Measurements from ENCODE around the gene CEBPA.
A peak's percentile ranks its signal among the peaks of the same experiment; 100 is the strongest.

The CEBPA gene

DNA sequence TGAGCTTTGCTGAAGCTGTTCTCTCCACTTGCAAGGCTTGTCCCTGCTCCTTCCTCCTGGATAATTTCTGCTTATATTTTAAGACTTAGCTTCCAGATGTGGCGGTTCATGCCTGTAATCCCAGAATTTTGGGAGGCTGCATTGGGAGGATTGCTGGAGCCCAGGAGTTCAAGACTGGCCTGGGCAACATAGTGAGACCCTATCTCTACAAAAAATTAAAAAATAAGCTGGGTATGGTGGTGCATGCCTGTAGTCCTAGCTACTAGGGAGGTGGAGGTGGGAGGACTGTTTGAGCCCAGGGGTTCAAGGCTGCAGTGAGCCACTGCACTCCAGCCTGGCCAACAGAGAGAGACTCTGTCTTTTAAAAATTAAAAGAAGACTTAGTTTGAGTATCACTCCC, 31.6 kb downstream of the CEBPA start:
- no peak for DNase-seq

DNA sequence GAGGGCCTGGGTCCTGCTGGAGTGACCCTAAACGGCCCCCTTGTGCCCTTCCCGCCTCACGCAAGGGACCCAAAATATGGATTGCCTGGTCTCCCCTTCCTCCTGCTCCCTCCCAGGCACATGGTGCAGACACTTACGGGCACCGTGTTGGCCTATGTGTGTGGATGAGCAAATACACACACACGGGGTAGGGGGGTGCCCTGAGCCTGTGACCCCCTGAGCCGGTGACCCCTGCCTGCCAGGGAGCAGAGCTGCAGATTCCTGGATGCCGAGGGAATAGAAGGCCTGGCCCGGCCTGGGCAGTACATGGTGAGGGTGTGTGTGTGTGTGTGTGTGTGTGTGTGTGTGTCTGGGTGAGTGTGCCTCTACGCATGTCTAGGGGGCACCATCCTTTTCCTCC, 33.3 kb downstream of the CEBPA start:
- DNase-seq, result no peak

DNA sequence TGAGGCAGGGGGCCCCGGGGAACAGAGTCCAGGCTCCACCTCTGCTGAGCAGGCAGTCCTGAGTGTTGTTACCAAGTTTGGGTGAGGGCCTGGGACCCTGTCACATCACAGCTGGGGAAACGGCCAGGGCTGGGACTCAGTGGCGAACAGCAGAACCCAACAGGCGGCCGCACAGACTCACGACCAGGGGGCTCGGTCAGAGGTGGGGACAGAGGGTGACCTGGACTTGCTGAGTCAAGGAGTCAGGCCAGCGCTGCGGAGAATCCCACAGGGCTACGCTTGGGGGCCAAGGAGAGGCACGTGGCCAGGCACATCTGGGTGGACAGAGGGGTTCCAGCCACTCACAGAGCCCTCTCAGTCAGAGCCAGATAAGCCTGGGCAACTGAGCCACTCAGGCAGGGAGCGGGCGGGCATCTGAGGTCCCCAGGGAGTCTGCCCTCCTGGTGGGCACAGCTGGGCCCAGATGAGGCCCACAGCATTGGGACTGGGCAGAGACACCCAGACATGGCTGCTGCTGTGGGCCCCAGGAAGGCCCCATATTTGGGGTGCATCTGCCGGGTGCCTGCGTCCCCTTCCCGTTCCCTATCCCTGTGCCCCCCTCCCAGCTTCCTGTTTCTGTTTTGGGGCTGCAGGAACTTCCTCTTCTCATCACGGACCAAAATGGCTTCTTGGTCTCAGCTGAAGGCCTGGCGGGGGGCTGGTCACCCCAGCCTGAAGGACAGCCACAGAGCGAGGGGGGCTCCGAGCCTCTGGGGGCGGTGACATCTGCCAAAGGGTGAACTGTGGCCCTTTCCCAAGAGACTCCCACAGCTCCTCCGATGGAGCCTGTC, 34.0 kb downstream of the CEBPA start:
- peak; percentile 58 to 70 (median 59) for DNase-seq

DNA sequence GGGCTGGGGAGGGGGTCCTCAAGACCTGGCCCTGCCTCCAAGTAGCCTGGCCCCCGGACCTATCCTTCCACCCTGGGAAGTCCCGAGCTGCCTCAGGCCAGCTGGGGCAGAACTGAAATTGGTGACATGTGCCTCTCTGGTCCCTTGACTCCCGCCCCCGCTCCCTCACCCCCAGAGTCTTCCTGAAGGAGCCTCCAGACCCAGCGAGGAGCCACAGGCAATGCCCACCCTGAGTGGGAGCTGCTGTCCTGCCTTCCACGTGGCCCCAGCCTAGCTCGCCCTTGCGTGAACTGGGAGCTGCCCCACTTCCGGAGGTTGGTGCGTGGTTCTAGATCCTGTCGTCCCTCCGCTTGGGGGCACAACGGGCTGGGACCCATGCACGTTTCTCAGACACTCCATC, 34.6 kb downstream of the CEBPA start:
- DNase-seq, result peak; percentile 74 to 88 (median 75)

DNA sequence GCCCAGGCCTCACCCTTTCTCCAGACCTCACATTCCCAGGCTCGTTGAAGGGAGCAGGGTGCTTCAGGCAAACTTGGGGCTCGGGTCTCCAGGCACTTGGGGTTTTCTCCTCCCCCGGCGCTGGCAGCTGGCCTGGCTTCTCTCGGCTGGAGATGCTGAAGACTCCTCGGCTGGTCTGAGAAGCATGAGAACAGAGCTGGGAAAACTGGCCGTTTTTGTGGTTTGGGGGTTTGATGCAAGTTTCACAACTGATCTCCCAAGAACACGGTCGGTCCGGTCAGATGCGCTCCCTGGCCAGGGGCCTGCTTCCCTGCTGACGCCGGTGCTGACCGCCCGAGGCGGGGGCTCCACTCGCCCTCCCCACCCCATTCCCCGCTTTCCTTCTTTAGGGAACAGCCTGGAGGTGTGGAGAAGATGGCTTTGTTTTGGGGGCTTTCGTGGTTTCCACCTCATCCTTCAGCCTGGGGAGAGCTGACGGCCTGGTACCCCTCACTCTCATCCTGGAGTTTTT, 35.3 kb downstream of the CEBPA start:
- DNase-seq, result no peak

DNA sequence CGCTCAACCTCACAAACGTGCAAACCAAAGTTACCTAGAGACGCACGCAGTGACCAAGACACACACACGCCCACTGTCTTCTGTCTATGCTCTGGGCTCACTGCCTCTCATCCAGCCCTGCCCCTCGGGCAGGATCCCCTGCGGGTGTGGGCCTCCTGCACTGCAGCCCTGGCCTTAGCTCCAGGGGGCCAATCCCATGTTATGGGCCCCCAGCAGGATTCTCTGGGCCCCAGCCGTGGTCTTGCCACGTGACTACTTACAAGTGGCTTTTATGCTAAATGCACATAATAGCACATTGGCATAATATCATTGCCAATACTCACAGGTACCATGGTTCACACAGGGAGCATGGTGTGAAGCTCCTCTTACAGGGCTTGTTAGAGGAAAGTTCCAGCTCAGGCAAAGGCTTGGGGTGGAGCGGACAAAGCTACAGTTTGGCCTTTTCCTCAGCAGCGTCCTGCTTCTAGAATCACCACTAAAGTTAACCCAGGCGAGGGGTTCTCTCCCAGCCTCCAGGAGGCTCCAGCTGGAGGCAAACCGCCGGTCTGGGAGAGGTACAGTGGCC, 37.4 kb downstream of the CEBPA start:
- DNase-seq, result no peak

DNA sequence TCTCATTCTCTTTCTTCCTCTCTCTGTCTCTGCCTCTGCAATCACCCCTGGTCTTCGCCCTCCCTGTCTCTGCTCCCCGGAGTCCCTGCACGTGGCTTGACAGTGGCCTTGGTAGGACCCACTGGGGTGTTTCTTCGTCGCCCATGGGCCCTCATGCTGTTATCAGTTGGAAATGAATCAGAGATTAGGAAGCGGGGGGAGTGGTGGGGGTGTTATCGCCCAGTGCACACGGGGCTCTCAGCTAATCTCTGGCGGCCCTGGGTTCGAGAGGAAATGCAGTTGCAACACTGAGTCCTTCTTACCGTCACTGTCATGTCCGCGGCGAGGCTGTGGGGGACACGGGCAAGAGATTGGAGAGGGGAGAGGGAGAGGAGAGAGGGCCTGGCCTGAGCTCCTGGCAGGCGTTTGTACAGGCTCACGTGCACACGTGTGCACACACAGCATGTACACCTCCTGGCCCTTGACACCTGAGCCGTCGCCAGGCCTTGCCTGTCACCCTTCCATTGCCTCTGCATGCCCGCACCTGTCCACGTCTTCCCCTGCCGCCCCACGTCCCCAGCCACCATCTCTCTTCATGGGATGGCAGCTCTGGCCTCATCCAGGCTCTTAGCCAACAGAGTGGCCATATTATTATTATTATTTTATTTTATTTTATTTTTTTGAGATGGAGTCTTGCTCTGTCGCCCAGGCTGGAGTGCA, 38.9 kb downstream of the CEBPA start:
- DNase-seq, result no peak

DNA sequence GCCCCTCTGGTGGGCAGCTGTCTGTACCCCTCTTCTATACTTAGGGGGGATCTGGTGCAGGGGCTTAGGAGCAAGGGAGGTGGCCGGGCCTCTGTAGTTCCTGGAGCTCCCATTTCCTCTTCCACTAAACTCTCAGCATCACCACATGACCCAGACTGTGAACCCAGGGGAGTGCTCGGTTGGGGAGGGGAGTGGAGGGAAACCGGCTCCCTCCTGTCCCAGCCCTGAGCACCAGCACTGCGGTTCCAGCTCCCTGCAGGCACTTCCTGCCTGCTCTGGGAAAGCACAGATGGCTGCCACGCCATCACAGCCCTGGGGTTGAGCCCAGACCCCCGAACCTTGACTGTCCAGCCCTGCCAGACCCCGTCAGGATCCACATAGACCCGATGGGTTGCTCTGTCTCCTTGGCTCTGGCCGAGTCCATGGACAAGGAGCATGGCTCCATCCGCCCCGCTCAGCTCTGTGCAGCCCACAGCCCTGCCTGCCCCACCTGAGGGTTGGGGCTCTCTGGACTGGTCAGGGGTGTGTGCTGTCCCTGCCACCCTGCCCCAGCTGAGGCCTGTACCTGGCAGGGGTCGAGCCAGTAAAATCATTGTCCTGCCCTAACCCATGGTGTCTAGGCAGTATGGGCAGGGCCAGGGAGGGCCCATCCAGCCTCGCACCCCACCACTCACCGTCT, 40.7 kb downstream of the CEBPA start:
- no peak for DNase-seq

DNA sequence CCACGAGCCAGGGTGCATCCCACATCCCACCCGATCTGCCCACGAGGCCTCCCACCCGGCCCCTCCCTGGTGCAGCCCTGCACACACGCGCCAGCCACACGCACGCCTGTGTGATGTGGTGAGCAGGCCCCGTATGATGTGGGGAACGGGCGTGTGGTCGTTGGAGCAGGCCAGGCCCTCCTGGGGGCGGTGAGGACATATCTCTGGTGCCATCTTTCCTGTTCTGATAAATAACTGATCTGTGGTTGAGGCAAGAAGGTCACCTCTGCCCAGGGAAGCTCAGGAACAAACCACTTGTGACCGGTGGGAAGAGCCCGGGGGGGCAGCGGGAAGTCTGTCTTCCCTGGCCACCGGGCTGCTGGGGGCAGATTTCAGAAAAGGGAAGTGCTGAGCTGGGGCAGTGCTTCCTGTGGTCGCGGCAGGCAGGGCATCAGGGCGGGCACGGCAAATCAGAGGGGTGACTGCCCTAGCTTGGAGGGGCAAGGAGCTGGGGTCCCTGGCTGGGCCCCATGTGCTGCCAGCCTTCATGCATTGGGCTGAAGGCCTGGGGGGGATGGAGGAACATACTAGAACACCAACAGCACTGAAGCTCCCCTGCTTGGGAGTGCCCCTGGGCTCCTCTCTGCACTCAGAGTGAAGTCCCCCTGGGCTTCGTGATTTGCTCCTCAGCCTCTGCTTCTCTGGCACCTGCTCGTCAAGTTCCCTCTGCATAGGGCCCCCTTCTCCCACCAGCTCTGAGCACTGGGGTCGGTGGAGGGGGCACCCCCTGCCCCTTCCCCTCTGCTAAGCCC, 41.5 kb downstream of the CEBPA start:
- peak; percentile 62 to 73 (median 63) for DNase-seq

DNA sequence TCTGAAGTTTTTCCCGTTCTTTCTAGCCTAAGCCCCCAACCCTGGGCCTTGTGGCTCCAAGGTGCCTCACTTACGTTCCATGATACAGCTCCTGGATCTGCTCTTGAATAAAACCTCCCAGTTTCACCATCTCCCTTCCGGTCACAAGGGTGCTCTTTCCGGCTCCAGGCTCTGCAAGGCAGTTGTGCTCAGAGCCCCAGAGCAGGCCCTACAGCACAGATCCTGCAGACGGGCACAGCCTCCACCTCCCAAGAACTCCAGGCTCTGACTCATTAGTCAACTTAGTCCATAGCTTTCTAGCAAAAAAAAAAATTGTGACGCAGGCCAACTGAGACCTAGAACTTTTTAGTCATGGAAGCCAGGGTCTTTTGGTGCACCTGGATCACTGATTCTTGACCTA, 42.8 kb downstream of the CEBPA start:
- peak; percentile 84 to 91 (median 85) for DNase-seq

DNA sequence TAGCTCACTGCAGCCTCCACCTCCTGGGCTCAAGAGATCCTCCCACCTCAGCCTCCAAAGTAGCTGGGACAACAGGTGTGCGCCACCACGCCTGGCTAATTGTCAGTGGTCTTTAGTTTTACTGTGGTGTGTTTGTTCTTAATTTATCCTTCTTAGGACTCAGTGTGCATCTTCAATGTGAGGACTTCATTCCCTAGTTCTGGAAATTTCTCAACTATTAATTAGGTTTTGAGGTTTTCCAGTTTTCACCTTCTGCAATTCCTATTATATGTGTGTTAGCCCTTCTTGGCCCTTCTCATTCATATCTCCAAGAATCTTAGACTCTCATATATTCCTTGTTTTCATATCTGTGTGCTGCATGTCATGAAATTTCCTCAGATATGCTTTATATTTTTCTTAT, 44.5 kb downstream of the CEBPA start:
- no peak for DNase-seq

DNA sequence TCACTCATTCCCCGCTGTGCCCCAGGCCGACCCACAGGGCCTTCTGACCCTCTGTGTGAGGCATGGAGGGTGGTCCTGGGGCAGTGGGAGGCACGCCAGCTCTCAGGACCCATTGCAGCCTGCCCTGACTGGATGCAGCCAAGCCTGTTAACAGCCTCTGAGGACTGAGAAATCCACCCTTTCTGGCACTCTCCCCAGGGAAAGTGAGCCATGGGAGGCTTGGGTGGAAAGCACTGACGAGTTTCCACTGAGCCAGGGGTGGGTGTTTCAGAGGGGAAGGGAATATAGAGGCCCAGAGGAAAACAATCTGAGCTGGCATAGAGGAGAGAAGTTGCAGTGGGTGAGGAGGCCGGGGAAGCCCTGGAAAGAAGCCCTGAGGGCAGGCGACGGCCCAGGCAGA, 46.1 kb downstream of the CEBPA start:
- DNase-seq, result no peak

DNA sequence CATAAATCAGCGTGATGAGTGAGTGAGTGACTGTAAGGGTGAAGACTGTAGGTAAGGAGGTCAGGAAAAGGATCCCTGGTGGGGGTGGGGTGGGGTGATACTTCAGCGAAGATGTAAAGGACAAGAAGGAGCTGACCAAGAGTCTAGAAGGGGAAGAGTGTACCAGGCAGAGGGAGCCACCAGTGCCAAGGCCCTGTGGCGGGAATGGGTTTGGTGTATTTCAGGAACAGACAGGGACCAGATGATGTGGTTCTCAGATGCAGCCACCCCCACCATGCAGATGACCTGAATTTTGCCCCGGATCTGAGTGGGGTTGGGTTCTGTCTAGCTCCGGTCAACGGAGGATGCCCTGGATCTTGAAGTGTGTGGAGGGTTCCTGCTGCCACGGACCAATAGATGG, 46.6 kb downstream of the CEBPA start:
- DNase-seq, result no peak

DNA sequence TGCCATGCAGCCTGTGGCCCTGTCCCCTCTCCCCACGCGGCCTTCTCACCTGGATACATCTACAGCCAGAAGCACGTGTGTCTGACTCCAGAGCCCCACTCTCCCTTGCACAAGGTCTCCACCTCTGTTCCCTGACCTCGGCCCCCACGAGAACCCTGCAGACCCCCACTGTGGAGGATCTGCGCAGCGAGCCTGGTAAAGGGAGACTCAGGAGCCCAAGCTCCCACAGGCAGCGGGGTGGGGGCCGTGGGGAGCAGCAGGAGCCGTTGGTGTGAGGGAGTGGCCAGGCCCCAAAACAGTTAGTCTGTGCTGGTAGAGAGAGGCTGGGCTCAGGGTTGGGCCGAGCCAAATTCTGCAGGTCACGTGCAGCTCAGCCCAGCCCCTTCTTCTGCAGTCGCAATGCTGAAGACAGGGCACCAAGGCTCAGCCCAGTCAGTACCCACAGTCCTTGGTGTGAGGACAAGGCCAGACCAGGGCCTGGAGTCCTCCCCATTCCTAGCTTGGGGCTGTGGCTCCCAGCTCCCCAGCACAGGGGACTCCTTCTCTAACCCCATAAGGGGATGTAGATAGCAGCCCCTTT, 48.0 kb downstream of the CEBPA start:
- no peak for DNase-seq

DNA sequence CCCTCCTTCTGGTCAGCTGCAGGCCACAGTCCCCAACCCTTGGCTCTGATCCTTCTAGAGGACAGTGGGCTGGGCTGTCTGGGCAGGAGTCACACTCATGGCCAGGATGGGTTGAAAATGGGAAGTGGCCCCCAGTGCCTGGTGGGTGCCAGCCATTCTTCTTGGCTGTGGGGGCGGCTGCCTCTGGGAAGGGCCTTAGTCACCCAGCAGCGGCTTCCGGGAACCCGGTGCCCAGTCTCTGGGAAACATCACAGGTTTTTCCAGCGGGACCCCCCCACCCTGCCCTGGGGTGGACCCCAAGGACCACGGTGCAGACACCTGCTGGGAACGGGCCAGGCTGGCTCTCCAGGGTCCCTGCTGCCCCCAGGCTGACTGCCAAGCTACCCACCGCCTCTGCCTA, 49.4 kb downstream of the CEBPA start:
- DNase-seq, result peak; percentile 92 to 96 (median 94)

DNA sequence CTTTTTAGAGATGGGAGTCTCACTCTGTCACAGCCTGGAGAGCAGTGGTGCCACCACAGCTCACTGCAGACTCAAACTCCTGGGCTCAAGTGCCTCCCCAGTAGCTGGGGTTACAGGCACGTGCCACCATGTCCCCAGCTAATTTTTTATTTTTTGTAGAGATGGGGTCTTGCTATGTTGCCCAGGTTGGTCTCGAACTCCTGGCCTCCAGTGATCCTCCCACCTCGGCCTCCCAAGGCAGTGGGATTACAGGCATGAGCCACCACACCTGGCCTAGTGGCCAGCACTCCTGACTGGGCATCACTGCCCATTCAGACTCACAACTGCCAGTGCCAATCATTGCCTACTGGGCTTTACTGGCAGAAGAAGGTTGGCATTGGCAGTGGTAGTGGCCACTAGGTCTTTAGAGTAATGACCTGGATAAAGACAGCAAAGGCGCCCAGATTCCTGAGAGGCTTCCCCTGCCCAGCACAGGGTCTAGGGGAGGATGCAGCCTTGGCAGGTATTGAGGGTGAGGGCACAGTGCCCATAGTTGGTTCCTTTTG, 49.8 kb downstream of the CEBPA start:
- no peak for DNase-seq

DNA sequence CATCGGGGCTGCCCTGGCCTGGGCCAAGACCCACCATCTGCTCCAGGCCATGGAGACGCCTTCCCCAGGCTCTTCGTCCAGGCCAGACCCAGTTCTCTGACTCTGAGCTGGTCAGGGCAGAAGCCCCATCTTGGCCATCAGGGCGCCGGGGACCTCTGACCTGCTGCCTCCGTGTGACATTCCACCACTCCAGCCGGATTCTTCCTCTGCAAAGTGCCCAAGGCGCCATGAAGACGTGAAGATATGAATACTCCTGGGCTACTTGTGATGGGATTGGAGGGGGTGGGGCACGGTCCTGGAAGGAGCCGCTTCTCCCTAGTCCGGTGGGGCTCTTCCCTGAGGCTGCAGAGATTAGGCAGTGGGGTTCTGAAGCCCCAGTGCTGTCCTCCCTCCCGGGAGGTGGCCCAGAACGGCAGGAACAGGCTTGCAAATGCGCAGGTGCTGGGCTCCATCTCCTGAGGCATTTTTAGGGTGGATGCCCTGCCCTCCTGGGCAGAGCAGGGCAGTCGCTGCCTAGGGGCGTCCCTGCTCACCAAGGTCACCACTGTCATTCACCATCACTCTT, 50.7 kb downstream of the CEBPA start:
- DNase-seq, result no peak

DNA sequence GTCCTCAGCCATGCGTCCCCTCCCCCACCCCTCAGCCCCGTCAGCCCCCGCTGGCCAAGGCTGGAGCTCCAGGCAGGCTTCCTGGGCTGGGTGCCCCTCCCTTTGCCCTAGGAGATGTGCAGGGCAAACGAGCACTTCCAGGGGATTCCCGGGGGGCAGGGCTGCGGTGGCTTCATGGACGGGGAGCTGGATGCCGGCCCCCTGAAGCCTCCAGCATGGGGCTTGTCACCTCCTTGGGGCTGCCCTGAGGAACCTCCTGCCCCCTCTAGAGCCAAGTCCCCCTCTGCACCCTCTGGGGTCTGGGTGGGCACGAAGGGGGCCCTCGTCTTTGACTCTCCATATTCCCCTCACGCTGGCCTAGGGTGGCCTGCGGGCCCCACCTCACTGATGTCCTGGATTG, 51.3 kb downstream of the CEBPA start:
- peak in 1 of 3 donors; percentile 49 for DNase-seq

DNA sequence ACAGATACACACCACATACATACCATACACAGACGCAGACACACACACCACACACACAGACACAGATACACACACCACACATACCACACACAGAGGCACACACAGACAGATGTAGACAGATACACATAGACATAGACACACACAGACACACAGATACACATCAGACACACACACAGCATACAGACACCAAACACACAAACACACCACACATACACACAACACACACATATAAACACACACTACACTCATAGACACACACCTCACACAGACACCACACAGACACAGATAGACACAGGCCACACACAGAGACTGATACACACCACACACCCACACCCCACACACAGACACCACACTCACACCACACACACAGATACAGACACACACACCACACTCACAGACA, 51.8 kb downstream of the CEBPA start:
- no peak for DNase-seq
